K562 (cell line): ENCODE measurements around the gene SOCS3. TPM values are rescaled to one million over a fixed set of nuclear protein-coding genes. Genes with fewer than 3 reads are reported as not detected.

ENCODE experiments used
- EGR1 ChIP-seq: fragments of 450-650 bp; conservative IDR thresholded peaks from 2 replicates; pipeline ENCODE4 v1.6.1; 2017; ENCODE audit warnings: mild to moderate bottlenecking
- FOXP4 ChIP-seq: sonication (generic); formaldehyde crosslinking; IDR thresholded peaks from 2 replicates; pipeline ENCODE4 v1.8.0; 2022; ENCODE audit warnings: mild to moderate bottlenecking, missing genetic modification reagents, borderline replicate concordance
- GTF2B ChIP-seq: IDR thresholded peaks from 2 replicates; pipeline ENCODE4 v1.6.1; 2011; ENCODE audit not compliant: insufficient read length; ENCODE audit errors: extremely low read depth
- JUNB ChIP-seq: fragments of 450-650 bp; formaldehyde crosslinking; conservative IDR thresholded peaks from 2 replicates; pipeline ENCODE4 v1.4.0; 2020; ENCODE audit warnings: mild to moderate bottlenecking
- MCM2 ChIP-seq: fragments of 450-650 bp; IDR thresholded peaks from 2 replicates; pipeline ENCODE4 v1.6.1; 2017; ENCODE audit warnings: low read depth, mild to moderate bottlenecking
- MXD1 ChIP-seq: fragments of 250-450 bp; sonication (Bioruptor Pico); IDR thresholded peaks from 2 replicates; pipeline ENCODE4 v1.8.0; 2021; ENCODE audit warnings: borderline replicate concordance, mild to moderate bottlenecking, moderate library complexity; ENCODE audit not compliant: poor library complexity, severe bottlenecking
- NFATC3 ChIP-seq: fragments of 450-650 bp; IDR thresholded peaks from 2 replicates; pipeline ENCODE4 v1.6.1; 2017; ENCODE audit warnings: mild to moderate bottlenecking
- PRMT5 ChIP-seq: sonication (generic); formaldehyde crosslinking; IDR thresholded peaks from 2 replicates; pipeline ENCODE4 v1.5.0; 2020; ENCODE audit warnings: missing genetic modification reagents
- RBFOX2 ChIP-seq: fragments of 200-400 bp; formaldehyde crosslinking; IDR thresholded peaks from 2 replicates; pipeline ENCODE4 v1.6.1; 2017; ENCODE audit warnings: low read depth, mild to moderate bottlenecking, low read length, moderate library complexity
- SIN3A ChIP-seq, 2 experiments: fragments of 150-350 bp in 1 of 2; IDR thresholded peaks; 2 replicates each; pipeline ENCODE4 v1.6.1; 2011 to 2016; ENCODE audit warnings: borderline replicate concordance in 2 of 2, low read depth in 2 of 2, low read length in 2 of 2, mild to moderate bottlenecking in 2 of 2, moderate library complexity in 2 of 2; ENCODE audit not compliant: control insufficient read depth in 1 of 2
- SLC30A9 ChIP-seq: fragments of 250-450 bp; sonication (Bioruptor Pico); IDR thresholded peaks from 2 replicates; pipeline ENCODE4 v1.8.0; 2022; ENCODE audit warnings: mild to moderate bottlenecking, moderate library complexity
- YY1 ChIP-seq, 3 experiments: IDR thresholded peaks; 2 replicates each; pipeline ENCODE4 v1.6.1; 2011; ENCODE audit warnings: low read length in 2 of 3, mild to moderate bottlenecking in 2 of 3, moderate library complexity in 2 of 3, borderline replicate concordance in 1 of 3, control low read depth in 1 of 3, low read depth in 1 of 3; ENCODE audit not compliant: insufficient read depth in 3 of 3, insufficient replicate concordance in 2 of 3, control insufficient read depth in 1 of 3, insufficient read length in 1 of 3; ENCODE audit errors: extremely low read depth in 1 of 3
- ZNF785 ChIP-seq: fragments of 250-450 bp; sonication (Bioruptor Pico); IDR thresholded peaks from 2 replicates; pipeline ENCODE4 v1.4.0; 2020; ENCODE audit warnings: mild to moderate bottlenecking
- polyA plus RNA-seq, 8 experiments: library from polyadenylated mRNA; depleted of rRNA in 4 of 8; stranded (reverse) in 5 of 8; unstranded in 3 of 8; fragments of >200 nt; fragmentation: Nextera tagmentation in 2 of 8; fragmentation: Illumina TruSeq in 1 of 8; extraction: Ambion mirVana in 2 of 8; extraction: Trizol in 1 of 8; gene quantifications; 2 replicates each; pipeline versions ENCODE4 v1.2.1 to v1.2.3, GENCODE V29; 2011 to 2014; ENCODE audit warnings: inconsistent platforms in 1 of 8, missing spikeins in 1 of 8
- total RNA-seq, 7 experiments: library from RNA; depleted of rRNA in 6 of 7; stranded (reverse); fragments of >200 nt in 6 of 7; fragmentation: Illumina TruSeq in 2 of 7; extraction: Trizol in 2 of 7; gene quantifications; 2 replicates each; pipeline versions ENCODE4 v1.2.1 to v1.2.3, GENCODE V29; 2011 to 2021; ENCODE audit warnings: low replicate concordance in 1 of 7

SOCS3 gene
- total and polyA plus RNA-seq, 9 of the 15 experiments (the other 6 are each of a cell fraction or from before 2014, with no cell fraction given) = 0.56 to 38.9 (median 13.7) TPM

- TF ChIP-seq SLC30A9 (CRISPR knock-in tag) (no peak), PRMT5 (CRISPR knock-in tag) (no peak), ZNF785 (no peak), JUNB (CRISPR knock-in tag) (no peak), FOXP4 (CRISPR knock-in tag) (no peak), NFATC3 (no peak), YY1 (IDR thresholded peaks at IDR 0.05; ENCODE audit: borderline replicate concordance in 1 of 3, control insufficient read depth in 1 of 3, extremely low read depth in 1 of 3, insufficient read depth in 3 of 3, insufficient read length in 1 of 3, insufficient replicate concordance in 2 of 3, low read depth in 1 of 3, low read length in 2 of 3) (no peak), EGR1 (no peak), RBFOX2 (0 out of 2 replicates have a peak, but pooled peaks have one; percentile 29), MXD1 (no peak), SIN3A (IDR thresholded peaks at IDR 0.05; ENCODE audit: borderline replicate concordance in 2 of 2, control insufficient read depth in 1 of 2, low read depth in 2 of 2, low read length in 2 of 2) (peak in 1 of 2 experiments; percentile 50; a peak in 1 of 4 replicates), GTF2B (no peak), MCM2 (no peak)
These were observed 3.7 kb downstream of the SOCS3 start (continued) for GRCh38 chr17:78356101-78356713.
